Measurements from ENCODE around the gene OR51G1.

DNA sequence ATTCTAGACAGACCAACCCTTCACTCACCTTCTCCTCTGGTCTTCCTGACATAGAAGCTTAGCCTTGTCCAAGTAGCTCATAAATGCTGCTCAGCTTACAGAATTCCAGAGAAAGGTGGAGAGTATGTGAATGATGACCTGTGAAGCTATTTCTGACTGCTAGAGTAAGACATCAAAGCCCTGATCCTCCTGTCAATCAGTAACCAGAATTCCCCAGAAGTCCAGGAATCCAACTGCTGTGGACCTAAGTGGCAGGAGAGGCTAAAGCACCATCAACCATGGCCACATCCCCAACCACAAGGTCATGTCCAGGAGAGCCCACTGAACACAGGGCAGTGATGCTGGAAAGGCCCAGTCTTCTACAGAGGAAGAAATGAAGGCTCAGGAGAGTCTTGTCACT is 7.6 kb downstream of the OR51G1 start:
- TF ChIP-seq, protein P1, sequence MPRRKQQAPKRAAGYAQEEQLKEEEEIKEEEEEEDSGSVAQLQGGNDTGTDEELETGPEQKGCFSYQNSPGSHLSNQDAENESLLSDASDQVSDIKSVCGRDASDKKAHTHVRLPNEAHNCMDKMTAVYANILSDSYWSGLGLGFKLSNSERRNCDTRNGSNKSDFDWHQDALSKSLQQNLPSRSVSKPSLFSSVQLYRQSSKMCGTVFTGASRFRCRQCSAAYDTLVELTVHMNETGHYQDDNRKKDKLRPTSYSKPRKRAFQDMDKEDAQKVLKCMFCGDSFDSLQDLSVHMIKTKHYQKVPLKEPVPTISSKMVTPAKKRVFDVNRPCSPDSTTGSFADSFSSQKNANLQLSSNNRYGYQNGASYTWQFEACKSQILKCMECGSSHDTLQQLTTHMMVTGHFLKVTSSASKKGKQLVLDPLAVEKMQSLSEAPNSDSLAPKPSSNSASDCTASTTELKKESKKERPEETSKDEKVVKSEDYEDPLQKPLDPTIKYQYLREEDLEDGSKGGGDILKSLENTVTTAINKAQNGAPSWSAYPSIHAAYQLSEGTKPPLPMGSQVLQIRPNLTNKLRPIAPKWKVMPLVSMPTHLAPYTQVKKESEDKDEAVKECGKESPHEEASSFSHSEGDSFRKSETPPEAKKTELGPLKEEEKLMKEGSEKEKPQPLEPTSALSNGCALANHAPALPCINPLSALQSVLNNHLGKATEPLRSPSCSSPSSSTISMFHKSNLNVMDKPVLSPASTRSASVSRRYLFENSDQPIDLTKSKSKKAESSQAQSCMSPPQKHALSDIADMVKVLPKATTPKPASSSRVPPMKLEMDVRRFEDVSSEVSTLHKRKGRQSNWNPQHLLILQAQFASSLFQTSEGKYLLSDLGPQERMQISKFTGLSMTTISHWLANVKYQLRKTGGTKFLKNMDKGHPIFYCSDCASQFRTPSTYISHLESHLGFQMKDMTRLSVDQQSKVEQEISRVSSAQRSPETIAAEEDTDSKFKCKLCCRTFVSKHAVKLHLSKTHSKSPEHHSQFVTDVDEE (CRISPR knock-in tag; IDR thresholded peaks at IDR 0.05) = no peak
- TF ChIP-seq PPARA (CRISPR knock-in tag; IDR thresholded peaks at IDR 0.05; ENCODE audit: borderline replicate concordance) = no peak
- TF ChIP-seq, protein P2, sequence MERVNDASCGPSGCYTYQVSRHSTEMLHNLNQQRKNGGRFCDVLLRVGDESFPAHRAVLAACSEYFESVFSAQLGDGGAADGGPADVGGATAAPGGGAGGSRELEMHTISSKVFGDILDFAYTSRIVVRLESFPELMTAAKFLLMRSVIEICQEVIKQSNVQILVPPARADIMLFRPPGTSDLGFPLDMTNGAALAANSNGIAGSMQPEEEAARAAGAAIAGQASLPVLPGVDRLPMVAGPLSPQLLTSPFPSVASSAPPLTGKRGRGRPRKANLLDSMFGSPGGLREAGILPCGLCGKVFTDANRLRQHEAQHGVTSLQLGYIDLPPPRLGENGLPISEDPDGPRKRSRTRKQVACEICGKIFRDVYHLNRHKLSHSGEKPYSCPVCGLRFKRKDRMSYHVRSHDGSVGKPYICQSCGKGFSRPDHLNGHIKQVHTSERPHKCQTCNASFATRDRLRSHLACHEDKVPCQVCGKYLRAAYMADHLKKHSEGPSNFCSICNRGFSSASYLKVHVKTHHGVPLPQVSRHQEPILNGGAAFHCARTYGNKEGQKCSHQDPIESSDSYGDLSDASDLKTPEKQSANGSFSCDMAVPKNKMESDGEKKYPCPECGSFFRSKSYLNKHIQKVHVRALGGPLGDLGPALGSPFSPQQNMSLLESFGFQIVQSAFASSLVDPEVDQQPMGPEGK (CRISPR knock-in tag; IDR thresholded peaks at IDR 0.05; ENCODE audit: borderline replicate concordance) = no peak
- no peak for TF ChIP-seq ZFP3 (CRISPR knock-in tag; IDR thresholded peaks at IDR 0.05)
- no peak for TF ChIP-seq ARNTL (CRISPR knock-in tag; IDR thresholded peaks at IDR 0.05; ENCODE audit: borderline replicate concordance, low read depth)
